Activated T-cell treated with anti-CD3 and anti-CD28 coated beads for 24 hours (primary cell): ENCODE results near the gene WTIP.
"Not testable (repeated sequence)": the region's sequence is repeated elsewhere in the genome, so short reads cannot be mapped to it uniquely, and the experiment has no call there.

Experiments used
- DNase-seq: peaks from one replicate; pipeline ENCODE4 v3.0.0-alpha.2; 2020; ENCODE audit warnings: low read depth

The WTIP gene

DNA sequence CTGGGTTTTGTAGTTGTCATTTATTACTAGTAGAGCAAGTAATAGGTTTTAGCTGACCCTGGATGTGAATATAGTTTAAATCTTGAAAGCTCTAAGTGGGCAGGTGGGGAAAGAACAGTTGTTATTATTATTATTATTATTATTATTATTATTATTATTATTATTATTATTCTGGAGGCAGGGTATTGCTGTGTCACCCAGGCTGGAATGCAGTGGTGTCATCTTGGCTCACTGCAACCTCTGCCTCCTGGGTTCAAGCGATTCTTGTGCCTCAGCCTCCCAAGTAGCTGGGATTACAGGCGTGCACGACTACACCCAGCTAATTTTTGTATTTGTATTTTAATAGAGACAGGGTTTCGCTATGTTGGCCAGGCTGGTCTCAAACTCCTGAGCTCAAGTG is 3.1 kb upstream of the WTIP start:
- not testable (repeated sequence) for DNase-seq

DNA sequence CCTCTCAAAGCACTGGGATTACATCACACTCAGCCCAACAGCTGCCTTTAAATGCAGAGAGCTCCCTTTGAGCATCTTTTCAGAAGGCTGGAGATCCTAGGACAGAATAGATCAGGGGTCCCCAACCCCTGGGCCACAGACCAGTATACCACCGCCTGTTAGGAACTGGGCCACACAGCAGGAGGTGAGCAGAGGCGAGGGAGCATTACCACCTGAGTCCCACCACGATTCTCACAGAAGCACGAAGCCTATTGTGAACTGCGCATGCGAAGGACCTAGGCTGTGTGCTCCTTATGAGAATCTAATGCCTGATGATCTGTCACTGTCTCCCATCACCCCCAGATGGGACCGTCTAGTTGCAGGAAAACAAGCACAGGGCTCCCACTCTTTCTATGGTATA is 2.2 kb upstream of the WTIP start:
- no peak for DNase-seq

DNA sequence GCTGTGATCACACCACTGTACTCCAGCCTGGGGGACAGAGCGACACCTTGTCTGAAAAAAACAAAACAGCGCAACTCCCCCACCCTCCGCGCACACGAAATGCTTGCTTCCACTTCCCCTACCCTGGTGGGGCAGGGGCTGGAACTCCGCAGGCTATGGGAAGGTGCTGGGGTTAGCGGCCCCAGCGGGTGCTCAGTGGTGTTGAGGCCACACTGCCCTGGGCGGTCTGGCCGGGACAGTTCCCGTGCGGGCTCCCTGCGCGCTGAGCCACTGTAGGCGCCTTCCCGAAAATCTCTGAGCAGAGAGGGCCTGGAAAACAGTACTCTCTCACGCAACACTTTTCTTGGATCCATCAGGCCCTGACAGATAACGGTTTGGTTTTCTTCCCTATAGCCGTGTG is 1.1 kb upstream of the WTIP start:
- no peak for DNase-seq

DNA sequence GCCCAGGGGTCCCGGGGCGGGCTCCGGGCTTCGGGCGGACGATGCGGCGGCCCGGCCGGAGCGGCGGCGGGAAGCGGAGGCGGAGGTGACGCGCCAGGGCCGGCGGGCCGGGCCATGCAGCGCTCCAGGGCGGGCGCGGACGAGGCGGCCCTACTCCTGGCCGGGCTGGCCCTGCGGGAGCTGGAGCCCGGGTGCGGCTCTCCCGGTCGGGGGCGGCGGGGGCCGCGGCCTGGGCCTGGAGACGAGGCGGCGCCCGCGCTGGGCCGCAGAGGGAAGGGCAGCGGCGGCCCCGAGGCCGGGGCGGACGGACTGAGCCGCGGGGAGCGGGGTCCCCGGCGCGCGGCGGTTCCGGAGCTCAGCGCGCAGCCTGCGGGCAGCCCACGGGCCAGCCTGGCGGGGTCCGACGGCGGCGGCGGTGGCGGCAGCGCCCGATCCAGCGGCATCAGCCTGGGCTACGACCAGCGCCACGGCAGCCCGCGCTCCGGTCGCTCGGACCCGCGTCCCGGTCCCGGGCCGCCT is 362 bp downstream of the WTIP start:
- DNase-seq: no peak

DNA sequence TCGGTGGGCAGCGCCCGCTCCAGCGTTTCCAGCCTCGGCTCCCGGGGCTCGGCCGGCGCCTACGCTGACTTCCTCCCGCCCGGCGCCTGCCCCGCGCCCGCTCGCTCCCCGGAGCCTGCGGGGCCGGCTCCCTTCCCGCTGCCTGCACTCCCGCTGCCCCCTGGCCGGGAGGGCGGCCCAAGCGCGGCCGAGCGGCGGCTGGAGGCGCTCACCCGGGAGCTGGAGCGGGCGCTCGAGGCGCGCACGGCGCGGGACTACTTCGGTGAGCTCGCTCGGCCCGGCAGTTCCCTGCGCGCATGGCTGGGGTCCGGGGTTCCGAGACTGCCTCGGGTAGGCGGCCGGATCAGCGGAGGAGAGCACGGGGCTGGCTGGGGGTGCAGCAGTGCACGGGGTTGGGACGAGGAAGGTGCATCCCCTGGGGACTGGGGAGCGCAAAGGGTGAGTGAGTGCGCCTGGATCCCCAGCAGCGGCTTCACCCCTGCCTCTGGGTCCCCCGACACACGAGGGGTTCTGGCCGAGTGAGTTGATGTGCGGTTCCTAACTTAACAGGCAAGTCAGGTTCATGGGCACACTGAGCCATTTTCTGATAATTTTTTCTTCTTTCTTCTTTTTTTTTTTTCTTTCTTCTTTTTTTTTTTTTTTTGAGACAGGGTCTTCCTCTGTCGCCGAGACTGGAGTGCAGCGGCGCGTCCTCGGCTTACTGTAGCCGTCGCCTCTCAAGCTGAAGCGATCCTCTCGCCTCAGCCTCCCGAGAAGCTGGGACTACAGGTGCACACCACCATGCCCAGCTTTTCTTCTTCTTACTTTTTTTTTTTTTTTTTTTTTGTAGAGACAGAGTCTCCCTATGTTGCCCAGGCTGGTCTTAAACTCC is 1.1 kb downstream of the WTIP start:
- DNase-seq: no peak

DNA sequence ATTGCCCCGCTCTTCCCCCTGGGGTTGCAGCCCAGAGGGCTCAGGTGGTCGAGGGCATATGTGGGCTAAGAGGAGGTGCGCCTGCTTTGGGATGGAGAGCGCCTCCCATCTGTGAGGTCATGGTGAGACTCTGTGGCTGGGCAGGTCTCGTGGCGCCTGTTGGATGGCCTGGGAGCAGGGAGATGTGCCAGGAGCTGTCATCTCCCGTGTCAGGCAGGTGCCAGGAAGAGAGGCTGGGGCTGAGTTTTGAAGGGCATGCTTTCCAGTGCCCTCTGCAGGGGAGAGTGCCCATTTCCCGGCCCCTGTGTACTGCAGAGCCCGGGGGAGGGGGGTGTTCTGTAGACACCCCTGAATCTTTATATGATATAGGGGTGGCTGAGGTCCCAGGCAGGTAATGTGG is 2.8 kb downstream of the WTIP start:
- no peak for DNase-seq

DNA sequence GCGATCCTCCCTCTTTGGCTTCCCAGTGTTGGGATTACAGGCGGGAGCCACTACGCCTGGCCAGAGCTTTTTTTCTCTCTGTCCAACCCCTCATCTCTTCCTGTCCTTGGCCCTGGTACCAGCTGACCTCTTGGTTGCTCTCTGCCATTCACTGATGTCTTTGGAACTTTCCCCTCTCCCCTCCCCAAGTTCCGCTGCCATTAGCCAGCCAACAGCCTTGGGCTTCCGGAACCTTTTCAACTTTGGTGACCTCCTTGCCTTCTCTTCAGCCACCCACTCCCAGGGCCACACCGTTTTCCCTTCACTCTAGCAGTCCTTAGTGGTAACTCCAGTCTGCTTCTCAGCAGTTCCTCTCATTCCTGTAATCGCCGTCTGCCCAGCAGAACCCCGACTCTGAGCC is 4.3 kb downstream of the WTIP start:
- no peak for DNase-seq

DNA sequence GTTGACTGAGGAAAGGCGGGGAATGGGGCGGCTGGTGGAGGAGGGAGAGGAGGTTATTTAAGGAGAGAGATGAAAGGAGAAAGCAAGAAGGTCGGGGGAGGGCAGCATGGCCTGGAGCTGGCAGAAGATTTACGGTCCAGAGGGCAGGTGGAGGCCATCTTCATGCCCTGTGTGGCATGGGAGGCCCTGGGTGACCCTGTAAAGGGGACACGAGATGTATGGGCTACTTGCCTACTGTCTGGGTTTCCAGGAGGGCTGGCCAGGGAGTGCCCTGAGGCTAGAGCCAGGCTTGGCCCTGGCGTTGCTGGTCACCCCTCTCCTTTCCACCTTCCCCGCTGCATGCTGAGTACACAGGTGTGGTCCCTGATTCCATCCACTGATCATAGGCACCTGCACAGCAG is 6.1 kb downstream of the WTIP start:
- DNase-seq: no peak

DNA sequence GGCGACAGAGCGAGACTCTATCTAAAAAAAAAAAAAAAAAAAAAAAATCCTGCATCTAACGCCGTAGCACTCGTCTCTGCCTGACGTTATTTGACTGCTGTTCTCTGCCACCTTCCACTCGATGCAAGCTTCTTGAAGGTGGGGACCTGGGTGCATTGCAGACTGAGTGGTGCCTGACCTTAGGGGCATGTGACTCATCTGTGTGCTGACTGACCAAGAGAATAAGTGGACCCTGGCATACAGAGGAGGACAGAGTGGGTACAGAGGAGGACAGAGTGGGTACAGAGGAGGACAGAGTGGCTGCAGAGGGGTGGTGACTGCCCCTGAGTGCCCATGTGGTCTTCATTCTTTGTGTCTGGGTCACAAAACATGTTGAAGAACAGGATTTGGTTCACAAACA is 7.6 kb downstream of the WTIP start:
- DNase-seq: no peak

DNA sequence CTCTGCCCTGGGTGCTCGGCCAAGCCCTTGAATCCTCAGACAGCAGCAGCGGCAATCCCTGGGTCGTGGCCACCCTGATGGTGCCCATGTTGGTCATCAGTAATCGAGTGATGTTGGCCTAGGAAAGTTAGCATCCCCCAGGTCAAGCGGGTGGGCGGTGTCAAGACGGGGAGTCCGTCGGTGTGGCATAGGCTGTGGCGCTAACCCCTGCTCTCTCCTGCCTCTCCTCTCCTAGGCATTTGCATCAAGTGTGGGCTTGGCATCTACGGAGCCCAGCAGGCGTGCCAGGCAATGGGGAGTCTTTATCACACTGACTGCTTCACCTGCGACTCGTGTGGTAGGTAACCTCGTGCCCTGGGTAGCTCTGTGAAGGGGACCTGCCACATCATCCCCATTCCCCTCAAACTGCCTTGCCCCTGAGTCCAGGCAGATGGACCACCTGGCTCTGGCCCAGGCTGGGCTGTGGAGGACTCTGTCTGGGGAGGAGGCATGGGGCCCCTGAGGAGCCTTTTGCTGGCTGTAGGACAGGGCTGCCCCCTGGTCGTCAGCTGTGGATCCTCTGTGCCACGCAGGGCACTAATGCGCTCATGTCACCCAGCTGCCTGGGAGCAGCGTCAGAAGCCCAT is 8.7 kb downstream of the WTIP start:
- no peak for DNase-seq

DNA sequence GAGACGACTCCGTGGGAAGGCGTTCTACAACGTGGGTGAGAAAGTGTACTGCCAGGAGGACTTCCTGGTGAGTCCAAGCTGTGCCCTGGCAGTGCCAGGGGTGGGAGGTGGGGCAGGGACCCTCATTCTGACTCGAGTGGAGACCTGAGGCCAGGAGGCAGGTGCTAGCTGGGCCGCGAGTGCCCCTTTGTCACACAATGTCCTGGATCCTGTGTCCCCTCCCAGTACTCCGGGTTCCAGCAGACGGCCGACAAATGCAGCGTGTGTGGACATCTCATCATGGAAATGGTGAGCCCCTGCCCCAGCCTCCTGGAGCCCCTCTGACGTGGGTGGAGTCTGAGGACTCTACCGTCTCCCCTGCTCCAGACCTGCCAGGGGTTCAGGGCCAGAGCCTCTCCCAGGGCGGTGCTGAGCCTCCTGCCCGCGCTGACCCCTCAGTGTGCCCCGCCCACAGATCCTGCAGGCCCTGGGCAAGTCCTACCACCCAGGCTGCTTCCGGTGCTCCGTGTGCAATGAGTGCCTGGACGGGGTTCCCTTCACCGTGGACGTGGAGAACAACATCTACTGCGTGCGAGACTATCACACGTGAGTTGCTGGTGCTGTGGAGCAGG is 11.6 kb downstream of the WTIP start:
- no peak for DNase-seq

DNA sequence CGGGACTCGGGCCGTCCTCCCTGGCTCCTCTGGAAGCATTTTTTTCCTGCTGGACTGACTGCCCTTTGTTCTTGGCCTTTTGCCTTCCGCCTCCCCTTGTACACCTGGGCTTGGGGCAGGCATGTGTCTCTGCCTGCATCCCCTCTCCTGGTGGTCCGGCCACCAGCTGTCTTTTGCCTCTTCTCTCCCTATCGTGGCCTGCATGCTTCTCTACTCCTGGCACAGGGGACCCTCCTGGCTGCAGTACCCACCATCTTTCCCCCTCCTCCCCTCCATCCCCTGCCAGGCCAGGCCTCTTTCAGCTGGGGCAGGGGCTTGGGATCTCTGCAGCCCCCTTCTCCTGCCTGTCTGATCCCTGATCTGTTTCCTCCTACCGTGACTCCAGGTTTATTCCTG is 12.1 kb downstream of the WTIP start:
- no peak for DNase-seq

DNA sequence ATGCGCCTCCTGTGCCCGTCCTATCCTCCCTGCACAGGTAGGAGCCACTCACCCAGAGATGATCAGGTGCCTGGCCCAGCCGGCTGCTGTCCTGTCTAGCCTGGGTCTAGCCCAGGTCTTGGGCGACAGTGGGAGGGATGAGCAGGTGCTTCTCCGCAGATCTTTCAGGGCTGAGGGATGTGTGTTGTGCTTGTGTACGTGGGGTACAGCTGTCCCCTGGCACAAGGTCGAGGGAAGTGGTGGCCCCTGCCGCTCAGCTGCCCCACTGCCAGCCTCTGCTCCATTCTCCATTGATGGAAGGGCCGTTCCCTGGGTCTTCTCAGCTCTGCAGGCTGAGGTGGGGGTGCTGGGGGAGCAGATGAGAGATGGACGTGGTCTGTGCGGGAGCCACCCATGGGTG is 13.0 kb downstream of the WTIP start:
- DNase-seq: no peak

DNA sequence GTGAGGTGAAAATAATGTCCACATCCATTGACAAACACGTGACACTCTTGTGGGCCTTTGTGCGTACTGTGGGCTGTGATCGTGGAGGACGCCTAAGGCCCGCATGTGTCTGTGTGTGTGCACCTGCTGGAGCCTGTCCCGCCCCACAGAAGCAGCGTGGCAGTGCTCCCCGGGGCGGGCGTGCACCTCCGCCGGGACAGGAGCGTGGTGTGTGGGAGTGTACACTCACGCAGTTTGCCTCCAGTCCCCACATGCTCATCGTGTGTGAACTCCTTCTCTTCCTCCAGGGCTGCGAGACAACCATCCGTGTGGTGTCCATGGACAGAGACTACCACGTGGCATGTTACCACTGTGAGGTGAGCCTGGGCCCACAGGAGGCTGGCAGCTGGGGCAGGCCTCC is 13.9 kb downstream of the WTIP start:
- DNase-seq: no peak

DNA sequence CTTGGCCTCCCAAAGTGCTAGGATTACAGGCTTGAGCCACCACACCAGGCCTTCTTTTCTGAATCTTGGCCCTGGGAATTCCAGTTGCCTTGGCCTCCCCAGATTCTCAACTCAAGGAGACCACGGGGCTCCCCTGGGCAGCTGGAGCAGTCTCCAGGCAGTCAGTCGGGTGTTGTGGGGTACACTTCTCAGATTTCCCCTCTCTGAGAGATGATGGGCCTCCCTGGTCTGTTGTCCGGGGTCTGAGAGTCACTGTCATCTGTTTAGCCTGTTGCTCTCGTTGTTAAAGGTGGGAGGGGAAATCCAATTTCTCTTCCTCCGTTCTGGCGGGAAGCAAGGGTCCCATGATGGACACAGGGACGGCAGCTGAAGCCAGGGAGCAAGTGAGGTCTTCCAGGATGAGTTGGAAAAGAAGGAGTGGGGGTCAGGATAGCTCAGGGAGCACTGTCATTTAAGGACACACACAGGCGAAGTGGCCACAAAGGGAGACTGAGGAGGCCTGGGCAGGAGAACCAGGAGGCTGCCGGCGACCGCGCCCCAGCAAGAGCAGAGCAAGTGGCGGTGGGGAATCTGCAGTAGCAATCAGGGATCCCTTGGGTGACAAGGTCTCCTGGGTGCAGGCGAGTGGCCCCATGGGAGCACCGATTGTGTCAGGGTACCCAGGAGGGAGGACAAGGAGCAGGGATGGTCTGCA is 15.7 kb downstream of the WTIP start:
- no peak for DNase-seq

DNA sequence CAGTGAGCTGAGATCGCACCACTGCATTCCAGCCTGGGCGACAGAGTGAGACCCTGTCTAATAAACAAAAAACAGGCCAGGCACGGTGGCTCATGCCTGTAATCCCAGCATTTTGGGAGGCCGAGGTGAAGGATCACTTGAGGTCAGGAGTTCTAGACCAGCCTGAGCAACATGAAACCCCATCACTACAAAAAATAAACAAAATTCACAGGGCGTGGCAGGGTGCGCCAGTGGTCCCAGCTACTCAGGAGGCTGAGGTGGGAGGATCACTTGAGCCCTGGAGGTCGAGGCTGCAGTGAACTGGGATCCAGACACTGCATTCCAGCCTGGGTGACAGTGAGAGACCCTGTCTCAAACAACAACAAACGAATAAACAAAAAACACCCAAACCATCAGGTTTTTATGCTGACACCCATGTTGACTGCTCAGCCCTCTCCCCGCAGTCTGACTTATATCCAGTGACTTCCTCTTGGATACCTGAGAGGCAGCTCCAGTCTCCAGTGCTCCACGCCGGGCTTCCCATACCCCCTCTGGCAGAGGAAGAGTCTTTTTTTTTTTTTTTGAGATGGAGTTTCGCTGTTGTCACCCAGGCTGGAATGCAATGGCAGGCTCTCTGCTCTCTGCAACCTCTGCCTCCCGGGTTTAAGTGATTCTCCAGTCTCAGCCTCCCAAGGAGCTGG is 17.7 kb downstream of the WTIP start:
- no peak for DNase-seq

DNA sequence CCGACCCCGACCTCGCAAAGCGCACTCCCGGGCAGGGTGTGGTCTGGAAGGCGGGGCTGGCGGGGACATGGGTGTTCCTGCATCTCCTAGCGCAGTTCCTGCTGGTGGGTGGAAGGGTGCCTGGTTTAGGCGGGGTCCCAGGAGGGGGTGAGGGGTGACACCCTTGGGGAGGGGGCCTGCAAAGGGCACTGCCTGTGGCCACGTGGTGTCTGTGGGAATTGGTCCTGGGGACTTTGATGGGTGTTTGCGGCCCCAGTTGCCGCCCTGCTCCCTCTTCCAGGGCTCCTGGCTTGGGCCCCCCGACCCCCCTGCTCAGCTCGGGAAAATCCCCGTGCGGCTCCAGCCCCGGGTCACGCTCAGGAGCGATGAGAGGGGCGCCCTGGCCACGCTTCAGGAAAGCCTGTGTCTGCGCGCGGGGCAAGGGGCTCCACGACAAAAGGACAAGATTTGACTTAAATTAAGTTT is 19.1 kb downstream of the WTIP start:
- no peak for DNase-seq

DNA sequence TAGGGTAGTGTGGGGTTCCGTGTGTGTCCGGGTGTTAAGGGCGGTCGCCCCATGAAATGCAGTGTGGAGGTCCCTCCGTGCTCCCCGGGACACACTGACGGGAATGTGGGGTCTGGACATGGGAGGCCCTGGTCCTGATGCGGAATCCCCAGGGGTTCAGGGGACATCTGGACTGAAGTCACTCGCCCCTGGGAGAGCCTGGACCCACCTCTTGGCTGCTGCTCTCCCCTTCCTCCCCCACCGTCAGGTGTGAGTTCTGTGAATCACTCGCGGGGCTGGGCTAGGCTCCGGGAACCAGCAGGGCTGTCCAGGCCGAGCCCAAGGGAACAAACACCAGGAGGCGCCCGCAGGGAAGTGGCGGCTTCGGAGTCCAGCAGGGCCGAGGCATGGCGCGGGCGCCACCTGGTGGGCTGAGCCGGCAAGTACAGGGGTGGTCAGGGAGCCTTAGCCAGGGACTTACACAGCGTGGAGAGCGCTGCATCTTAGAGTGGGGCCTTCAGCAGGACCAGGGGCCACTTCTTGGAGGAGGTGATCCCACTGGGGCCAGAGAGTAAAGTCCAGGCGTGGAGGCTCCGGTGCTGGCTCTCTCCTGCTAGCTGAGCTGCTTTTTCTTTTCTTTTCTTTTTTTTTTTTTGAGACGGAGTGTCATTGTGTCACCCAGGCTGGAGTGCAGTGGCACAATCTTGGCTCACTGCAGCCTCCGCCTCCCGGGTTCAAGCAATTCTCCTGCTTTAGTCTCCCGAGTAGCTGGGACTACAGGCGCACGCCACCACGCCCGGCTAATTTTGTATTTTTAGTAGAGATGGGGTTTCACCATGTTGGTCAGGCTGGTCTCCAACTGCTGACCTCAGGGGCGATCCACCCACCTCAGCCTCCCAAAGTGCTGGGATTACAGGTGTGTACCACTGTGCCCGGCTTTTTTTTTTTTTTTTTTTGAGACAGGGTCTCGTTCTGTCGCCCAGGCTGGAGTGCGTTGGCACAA is 20.1 kb downstream of the WTIP start:
- DNase-seq: peak; percentile 81

DNA sequence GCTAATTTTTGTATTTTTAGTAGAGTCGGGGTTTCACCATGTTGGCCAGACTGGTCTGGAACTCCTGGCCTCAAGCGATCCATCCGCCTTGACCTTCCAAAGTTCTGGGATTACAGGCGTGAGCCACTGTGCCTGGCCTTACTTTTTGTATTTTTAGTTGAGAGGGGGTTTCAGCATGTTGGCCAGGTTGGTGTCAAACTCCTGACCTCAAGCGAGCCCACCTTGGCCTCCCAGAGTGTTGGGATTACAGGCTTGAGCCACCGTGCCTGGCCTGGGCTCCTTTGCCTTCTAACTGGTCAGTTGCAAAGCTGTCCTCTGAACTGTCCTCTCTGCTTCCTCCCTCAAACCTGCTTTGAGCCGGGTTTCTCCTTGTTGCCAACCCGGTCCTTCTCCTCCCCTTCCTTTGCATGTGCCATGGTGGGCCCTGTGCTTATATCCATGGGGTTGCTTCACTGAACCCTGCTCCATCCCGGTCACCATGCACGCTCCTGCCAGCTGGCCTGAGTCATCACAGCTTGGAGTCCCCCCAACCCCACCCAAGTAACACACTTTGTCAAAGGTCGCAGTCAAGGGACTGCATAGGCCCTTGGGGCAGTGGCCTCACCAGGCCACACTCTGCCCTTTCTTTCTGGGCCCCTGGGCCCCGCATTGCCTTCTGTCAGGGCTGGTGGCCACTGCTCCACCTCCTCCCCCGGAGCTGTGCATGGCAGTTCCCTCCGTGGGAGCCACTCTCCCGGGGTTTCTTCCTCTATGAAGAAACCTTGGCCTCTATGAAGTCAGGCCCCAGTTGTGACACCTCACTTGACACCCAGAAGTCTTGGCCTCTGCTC is 21.2 kb downstream of the WTIP start:
- DNase-seq: no peak
